Right lobe of liver (tissue), 6 donors: ENCODE measurements around the gene ZNF280A. TPM values are rescaled to one million over a fixed set of nuclear protein-coding genes. Genes with fewer than 3 reads are reported as not detected.

Experiments
- ATAC-seq, 4 donors: fragments of 200-7000 bp; cut with Tn5 transposase; one replicate each; pipeline ENCODE4 v1.9.1; 2020; ENCODE audit warnings: mild to moderate bottlenecking in 4 of 4, moderate library complexity in 4 of 4
- DNase-seq, 3 donors: peaks; one replicate each; pipeline ENCODE4 v3.0.0-alpha.2; 2020
- H3K27ac ChIP-seq, 3 donors: fragments of 200-600 bp; one replicate each; pipeline ENCODE4 v1.8.0; 2022
- H3K27me3 ChIP-seq, 2 donors: fragments of 200-600 bp; one replicate each; pipeline ENCODE4 v1.8.0; 2022
- H3K36me3 ChIP-seq, 4 donors: fragments of 200-600 bp; sonication (generic) in 1 of 4; one replicate each; pipeline versions ENCODE4 v1.5.1 to v1.8.0; 2017 to 2022; ENCODE audit warnings: control low read depth in 1 of 4
- H3K4me1 ChIP-seq, 4 donors: fragments of 200-600 bp; sonication (generic) in 1 of 4; one replicate each; pipeline versions ENCODE4 v1.5.1 to v1.8.0; 2017 to 2022; ENCODE audit warnings: control low read depth in 1 of 4
- H3K4me3 ChIP-seq, 3 donors: fragments of 200-600 bp; one replicate each; pipeline ENCODE4 v1.8.0; 2022
- H3K9me3 ChIP-seq, 4 donors: fragments of 200-600 bp; sonication (generic) in 1 of 4; one replicate each; pipeline versions ENCODE4 v1.5.1 to v1.8.0; 2017 to 2022; ENCODE audit warnings: control low read depth in 1 of 4
- CTCF ChIP-seq, 4 donors: fragments of 200-600 bp in 3 of 4; fragments of 450-650 bp in 1 of 4; IDR thresholded peaks; one replicate each; pipeline versions ENCODE4 v1.5.1 to v1.8.0; 2016 to 2022; ENCODE audit warnings: antibody characterized with exemption in 4 of 4, mild to moderate bottlenecking in 2 of 4
- POLR2A ChIP-seq: fragments of 450-650 bp; IDR thresholded peaks from one replicate; pipeline ENCODE4 v1.6.1; 2017; ENCODE audit warnings: antibody characterized with exemption, mild to moderate bottlenecking
- WGBS: methylation state at CpG from one replicate; pipeline ENCODE4 v1.1.6; 2018; ENCODE audit warnings: low coverage, low lambda C conversion rate; ENCODE audit not compliant: insufficient coverage; ENCODE audit errors: missing lambda C conversion rate; 5-methylcytosine and 5-hydroxymethylcytosine counted together
- intact Hi-C, 2 donors: fragments of 100-400 bp; cut with DNase I; formaldehyde crosslinking; loops; one replicate each; pipeline versions ENCODE4 v1.11.2 to v1.14.1; 2022
- total RNA-seq, 6 experiments: library from RNA; depleted of rRNA in 2 of 6; stranded (reverse); fragments of >200 nt in 2 of 6; fragmentation: NEBNext Ultra II Directional in 3 of 6; extraction: Animal tissue kit (Norgen Biotek cat#: 25700) in 3 of 6; gene quantifications; one replicate each; pipeline versions ENCODE4 v1.1.0 to v1.2.4, GENCODE V29; 2016 to 2023
- donor health status: DM: no; HTN: yes; CAD: no.
- donor health status: DM: no; HTN: no; CAD: no.
- donor health status: DM: no; HTN: no; CAD: no.
- donor health status: DM: no; HTN: yes; CAD: no.
- donor health status: DM: no; HTN: yes; CAD: no.

Gene ZNF280A
- total RNA-seq, 6 experiments from 2014 or later, result not detected

- 80% methylated on average over 6 of the region's 11 CpGs for WGBS
- Histone ChIP-seq H3K9me3 (no peaks in the 10 kb centered on the region), H3K36me3 (no peaks in the 10 kb centered on the region), H3K27ac (no peak overlapping the region), H3K27me3 (no peaks in the 10 kb centered on the region), H3K4me3 (no peak overlapping the region), H3K4me1 (no peaks in the 10 kb centered on the region)
- ATAC-seq, result no peak
- intact Hi-C loops, result no loop called here
- no peak for DNase-seq
- TF ChIP-seq POLR2A (no peak), CTCF (IDR thresholded peaks at IDR 0.05) (no peak)
Measured at GRCh38 chr22:22484023-22484422, 36.0 kb downstream of the ZNF280A start.

- H3K4me3 ChIP-seq, result no peak overlapping the region
- H3K27me3 ChIP-seq, result no peaks in the 10 kb centered on the region
- WGBS, result 35% methylated on average over 2 of the region's 2 CpGs
- H3K4me1 ChIP-seq, result no peaks in the 10 kb centered on the region
- TF ChIP-seq POLR2A, result no peak
- TF ChIP-seq CTCF (IDR thresholded peaks at IDR 0.05), result no peak
- ATAC-seq (peak in 1 of 4 donors; percentile 26), DNase-seq (no peak)
- no peaks in the 10 kb centered on the region for H3K9me3 ChIP-seq
- no peak overlapping the region for H3K27ac ChIP-seq
- no peaks in the 10 kb centered on the region for H3K36me3 ChIP-seq
- intact Hi-C loops, result no loop called here
Measured at GRCh38 chr22:22480940-22481339, 39.1 kb downstream of the ZNF280A start.

GRCh38 chr22:22479999-22480532, 40.0 kb downstream of the ZNF280A start:
- ATAC-seq (no peak), DNase-seq (no peak)
- Histone ChIP-seq H3K27ac (no peak overlapping the region), H3K4me3 (no peak overlapping the region), H3K9me3 (no peaks in the 10 kb centered on the region), H3K4me1 (no peaks in the 10 kb centered on the region), H3K27me3 (no peaks in the 10 kb centered on the region), H3K36me3 (no peaks in the 10 kb centered on the region)
- intact Hi-C loops, result no loop called here
- WGBS, result 86% methylated on average over 5 of the region's 5 CpGs
- TF ChIP-seq POLR2A, result no peak
- no peak for TF ChIP-seq CTCF (IDR thresholded peaks at IDR 0.05)

GRCh38 chr22:22479116-22479515, 41.0 kb downstream of the ZNF280A start:
- intact Hi-C loops, result no loop called here
- DNase-seq (no peak), ATAC-seq (no peak)
- no peak overlapping the region for H3K27ac ChIP-seq
- no peaks in the 10 kb centered on the region for H3K27me3 ChIP-seq
- TF ChIP-seq CTCF (IDR thresholded peaks at IDR 0.05) (no peak), POLR2A (no peak)
- no peaks in the 10 kb centered on the region for H3K4me1 ChIP-seq
- H3K9me3 ChIP-seq, result no peaks in the 10 kb centered on the region
- H3K36me3 ChIP-seq, result no peaks in the 10 kb centered on the region
- H3K4me3 ChIP-seq, result no peak overlapping the region
- WGBS, result 90% methylated on average over 2 of the region's 2 CpGs

- no peak for DNase-seq
- TF ChIP-seq CTCF (IDR thresholded peaks at IDR 0.05), result no peak
- no peaks in the 10 kb centered on the region for H3K36me3 ChIP-seq
- H3K27ac ChIP-seq, result no peak overlapping the region
- intact Hi-C loops, result no loop called here
- H3K9me3 ChIP-seq, result no peaks in the 10 kb centered on the region
- no peak for ATAC-seq
- H3K4me3 ChIP-seq, result no peak overlapping the region
- no peaks in the 10 kb centered on the region for H3K27me3 ChIP-seq
- H3K4me1 ChIP-seq, result no peaks in the 10 kb centered on the region
Measured at GRCh38 chr22:22478470-22478869, 41.6 kb downstream of the ZNF280A start.
